Ishikawa (cell line): ENCODE data around the gene ELF4.

Experiments
- CEBPB ChIP-seq: IDR thresholded peaks from 2 replicates; pipeline ENCODE4 v1.6.1; 2012
- CREB1 ChIP-seq: IDR thresholded peaks from 2 replicates; pipeline ENCODE4 v1.6.1; 2012; ENCODE audit warnings: low read depth
- EGR1 ChIP-seq: IDR thresholded peaks from 2 replicates; pipeline ENCODE4 v1.6.1; 2012
- EP300 ChIP-seq: IDR thresholded peaks from 2 replicates; pipeline ENCODE4 v1.6.1; 2012; ENCODE audit warnings: borderline replicate concordance
- FOXM1 ChIP-seq: IDR thresholded peaks from 2 replicates; pipeline ENCODE4 v1.6.1; 2012; ENCODE audit warnings: low read depth, borderline replicate concordance
- MAX ChIP-seq: IDR thresholded peaks from 2 replicates; pipeline ENCODE4 v1.6.1; 2012
- NFIC ChIP-seq: IDR thresholded peaks from 2 replicates; pipeline ENCODE4 v1.6.1; 2012
- RAD21 ChIP-seq: IDR thresholded peaks from 2 replicates; pipeline ENCODE4 v1.6.1; 2012; ENCODE audit warnings: low read depth
- REST ChIP-seq: IDR thresholded peaks from 2 replicates; pipeline ENCODE4 v1.6.1; 2012; ENCODE audit warnings: low read depth, mild to moderate bottlenecking
- TAF1 ChIP-seq: IDR thresholded peaks from 2 replicates; pipeline ENCODE4 v1.6.1; 2012; ENCODE audit warnings: low read depth, mild to moderate bottlenecking
- TCF12 ChIP-seq: IDR thresholded peaks from 2 replicates; pipeline ENCODE4 v1.6.1; 2012; ENCODE audit warnings: low read depth
- TEAD4 ChIP-seq: IDR thresholded peaks from 2 replicates; pipeline ENCODE4 v1.6.1; 2012
- USF1 ChIP-seq: IDR thresholded peaks from 2 replicates; pipeline ENCODE4 v1.6.1; 2012
- YY1 ChIP-seq: IDR thresholded peaks from 2 replicates; pipeline ENCODE4 v1.6.1; 2012; ENCODE audit warnings: low read depth
- ZBTB7A ChIP-seq: IDR thresholded peaks from 2 replicates; pipeline ENCODE4 v1.6.1; 2012; ENCODE audit warnings: low read depth

ELF4 gene

GRCh38 chrX:130110379-130111219 lies at the start of gene ELF4:
Gene ELF4, minus strand, starts transcription at chrX:130110497. Its CDS starts 29,167 bp downstream, at chrX:130081330.
- TF ChIP-seq TEAD4: no peak
- no peak for TF ChIP-seq YY1
- no peak for TF ChIP-seq REST
- TF ChIP-seq ZBTB7A: no peak
- TF ChIP-seq MAX: no peak

DNA sequence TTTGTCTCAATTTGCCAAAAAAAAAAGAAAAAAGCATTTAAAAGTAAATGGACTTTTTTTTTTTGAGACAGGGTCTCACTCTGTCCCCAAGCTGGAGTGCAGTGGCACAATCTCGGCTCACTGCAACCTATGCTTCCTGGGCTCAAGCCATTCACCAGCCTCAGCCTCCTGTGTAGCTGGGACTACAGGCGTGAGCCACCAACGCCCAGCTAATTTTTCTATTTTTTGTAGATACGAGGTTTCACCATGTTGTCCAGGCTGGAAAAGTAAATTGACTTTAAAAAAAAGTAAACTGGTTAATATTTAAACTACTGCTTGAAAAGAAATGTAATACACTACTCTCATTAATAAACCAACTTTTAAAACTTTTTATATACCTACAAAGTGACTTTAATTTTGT lies 49.5 kb upstream of the ELF4 start:
- TF ChIP-seq REST: no peak
- TF ChIP-seq EGR1: no peak
- no peak for TF ChIP-seq USF1
- TF ChIP-seq FOXM1: no peak
- TF ChIP-seq RAD21: no peak
- no peak for TF ChIP-seq CREB1
- no peak for TF ChIP-seq NFIC
- no peak for TF ChIP-seq MAX
- no peak for TF ChIP-seq TEAD4
- no peak for TF ChIP-seq YY1
- TF ChIP-seq CEBPB: no peak
- TF ChIP-seq ZBTB7A: no peak
- TF ChIP-seq EP300: no peak
- TF ChIP-seq TAF1: no peak
- TF ChIP-seq TCF12: no peak

DNA sequence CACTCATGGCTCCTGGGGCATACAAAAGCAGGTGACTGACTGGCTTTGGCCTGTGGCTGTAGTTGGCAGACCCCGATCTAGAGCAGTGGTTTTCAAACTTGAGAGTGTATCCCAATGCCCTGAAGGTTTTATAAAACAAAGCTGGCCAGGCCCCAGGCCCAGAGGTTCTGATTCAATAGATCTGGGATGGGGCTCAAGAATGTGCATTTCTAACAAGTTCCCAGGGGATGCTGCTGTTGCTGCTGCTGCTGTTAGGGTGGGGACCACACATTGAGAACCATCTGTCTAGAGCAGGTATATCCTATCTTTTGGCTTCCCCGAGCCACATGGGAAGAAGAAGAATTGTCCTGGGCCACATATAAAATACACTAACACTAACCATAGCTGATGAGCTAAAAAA lies 48.0 kb upstream of the ELF4 start:
- TF ChIP-seq FOXM1 (no peak), RAD21 (no peak), USF1 (no peak), EP300 (no peak), MAX (no peak), REST (no peak), ZBTB7A (no peak), TCF12 (no peak), TEAD4 (no peak), YY1 (no peak), CREB1 (no peak), TAF1 (no peak), EGR1 (no peak), CEBPB (no peak), NFIC (no peak)

GRCh38 chrX:130155564-130155963 lies 45.3 kb upstream of the ELF4 start:
- no peak for TF ChIP-seq TCF12
- TF ChIP-seq USF1: no peak
- TF ChIP-seq YY1: no peak
- TF ChIP-seq FOXM1: no peak
- no peak for TF ChIP-seq TEAD4
- TF ChIP-seq MAX: no peak
- TF ChIP-seq EGR1: no peak
- TF ChIP-seq CREB1: no peak
- no peak for TF ChIP-seq TAF1
- no peak for TF ChIP-seq CEBPB
- TF ChIP-seq EP300: no peak
- TF ChIP-seq RAD21: no peak
- no peak for TF ChIP-seq NFIC
- TF ChIP-seq REST: no peak
- TF ChIP-seq ZBTB7A: no peak
